Lung (tissue), 12 donors: ENCODE data around the gene DPM1. TPM values are rescaled to one million over a fixed set of nuclear protein-coding genes. Genes with fewer than 3 reads are reported as not detected.
A peak's percentile ranks its signal among the peaks of the same experiment; 100 is the strongest.

ENCODE experiments used
- ATAC-seq: fragments of 200-7000 bp; cut with Tn5 transposase; one replicate; pipeline ENCODE4 v1.9.1; 2020; ENCODE audit warnings: moderate number of reproducible peaks; ENCODE audit not compliant: insufficient read depth, low FRiP score
- DNase-seq, 3 donors: peaks; one replicate each; pipeline ENCODE4 v3.0.0-alpha.2; 2013 to 2017
- H3K27ac ChIP-seq, 2 donors: one replicate each; pipeline ENCODE4 v1.5.1; 2013; ENCODE audit warnings: mild to moderate bottlenecking in 2 of 2, moderate library complexity in 2 of 2, control low read depth in 1 of 2, inconsistent platforms in 1 of 2, low read depth in 1 of 2, low read length in 1 of 2
- H3K27me3 ChIP-seq, 3 donors: one replicate each; pipeline ENCODE4 v1.5.1; 2013; ENCODE audit warnings: low read length in 2 of 3; ENCODE audit not compliant: control insufficient read depth in 3 of 3, insufficient read depth in 3 of 3
- H3K36me3 ChIP-seq, 4 donors: one replicate each; pipeline ENCODE4 v1.5.1; 2013; ENCODE audit warnings: low read length in 4 of 4, mild to moderate bottlenecking in 1 of 4, moderate library complexity in 1 of 4; ENCODE audit not compliant: control insufficient read depth in 4 of 4, insufficient read depth in 4 of 4
- H3K4me1 ChIP-seq, 5 donors: one replicate each; pipeline ENCODE4 v1.5.1; 2013; ENCODE audit warnings: low read length in 5 of 5, mild to moderate bottlenecking in 2 of 5, moderate library complexity in 1 of 5; ENCODE audit not compliant: control insufficient read depth in 5 of 5, insufficient read depth in 5 of 5
- H3K4me3 ChIP-seq: one replicate; pipeline ENCODE4 v1.5.1; 2013; ENCODE audit warnings: mild to moderate bottlenecking, control low read depth, moderate library complexity
- H3K9ac ChIP-seq, 2 donors: one replicate each; pipeline ENCODE4 v1.5.1; 2013; ENCODE audit warnings: low read length in 2 of 2, control low read depth in 1 of 2; ENCODE audit not compliant: insufficient read depth in 1 of 2
- H3K9me3 ChIP-seq, 4 donors: one replicate each; pipeline ENCODE4 v1.5.1; 2013; ENCODE audit warnings: low read length in 3 of 4, mild to moderate bottlenecking in 1 of 4, moderate library complexity in 1 of 4; ENCODE audit not compliant: control insufficient read depth in 4 of 4, insufficient read depth in 3 of 4
- WGBS, 2 donors: extraction: QIAGEN DNeasy Blood & Tissue Kit; methylation state at CpG; one replicate each; pipeline ENCODE4 v1.1.7; 2013; 5-methylcytosine and 5-hydroxymethylcytosine counted together
- polyA plus RNA-seq, 2 donors: library from polyadenylated mRNA; stranded (reverse); fragments of 200-250 nt; gene quantifications; one replicate each; pipeline ENCODE4 v1.2.1, GENCODE V29; 2013
- total RNA-seq, 2 donors: library from RNA; depleted of rRNA in 1 of 2; stranded (reverse); fragments of >200 nt in 1 of 2; gene quantifications; one replicate each; pipeline ENCODE4 v1.2.1, GENCODE V29; 2014 to 2021
- TF ChIP-seq, protein P1 (sequence below): IDR thresholded peaks from 2 replicates; pipeline ENCODE4 v1.5.1; 2012; ENCODE audit warnings: mild to moderate bottlenecking; ENCODE audit errors: control extremely low read depth, extremely low read depth
- donor health status: control.
- donor health status: control.
- donor health status: Bipolar disorder and iron deficiency.
- donor health status: healthy.
- donor health status: DM: yes; HTN: yes; CAD: no.

Gene DPM1
- total and polyA plus RNA-seq, 4 donors, result 27.9 to 57.3 (median 33.3) TPM

GRCh38 chr20:50931306-50932015 lies 26.9 kb downstream of the DPM1 start, which contains the start of gene ADNP:
TSS of gene ADNP (minus strand) at chr20:50931437. CDS start at chr20:50903996, 27,441 bp downstream.
- Histone ChIP-seq H3K4me3 (peak within 1 kb of the TSS; percentile 98), H3K27me3 (no peaks in the 10 kb centered on the region), H3K27ac (peak within 1 kb of the TSS; percentile 95 to 100), H3K4me1 (peaks cover 5 to 44% (median 11%) of the 10 kb centered on the region in 5 donors), H3K9me3 (no peaks in the 10 kb centered on the region), H3K36me3 (peaks cover 2 to 15% (median 9%) of the 10 kb centered on the region in 4 donors), H3K9ac (peak within 1 kb of the TSS; percentile 57 to 87)
- DNase-seq, result peak; percentile 95 to 97 (median 97)
- TF ChIP-seq, protein P1, sequence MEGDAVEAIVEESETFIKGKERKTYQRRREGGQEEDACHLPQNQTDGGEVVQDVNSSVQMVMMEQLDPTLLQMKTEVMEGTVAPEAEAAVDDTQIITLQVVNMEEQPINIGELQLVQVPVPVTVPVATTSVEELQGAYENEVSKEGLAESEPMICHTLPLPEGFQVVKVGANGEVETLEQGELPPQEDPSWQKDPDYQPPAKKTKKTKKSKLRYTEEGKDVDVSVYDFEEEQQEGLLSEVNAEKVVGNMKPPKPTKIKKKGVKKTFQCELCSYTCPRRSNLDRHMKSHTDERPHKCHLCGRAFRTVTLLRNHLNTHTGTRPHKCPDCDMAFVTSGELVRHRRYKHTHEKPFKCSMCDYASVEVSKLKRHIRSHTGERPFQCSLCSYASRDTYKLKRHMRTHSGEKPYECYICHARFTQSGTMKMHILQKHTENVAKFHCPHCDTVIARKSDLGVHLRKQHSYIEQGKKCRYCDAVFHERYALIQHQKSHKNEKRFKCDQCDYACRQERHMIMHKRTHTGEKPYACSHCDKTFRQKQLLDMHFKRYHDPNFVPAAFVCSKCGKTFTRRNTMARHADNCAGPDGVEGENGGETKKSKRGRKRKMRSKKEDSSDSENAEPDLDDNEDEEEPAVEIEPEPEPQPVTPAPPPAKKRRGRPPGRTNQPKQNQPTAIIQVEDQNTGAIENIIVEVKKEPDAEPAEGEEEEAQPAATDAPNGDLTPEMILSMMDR, result peak; percentile 44
- peak; percentile 88 for ATAC-seq
- WGBS, 2 donors, result 1% methylated on average over 51 to 58 of the region's 58 CpGs

- Histone ChIP-seq H3K27me3 (no peaks in the 10 kb centered on the region), H3K36me3 (peaks cover 2 to 13% (median 8%) of the 10 kb centered on the region in 4 donors), H3K27ac (peak overlapping the region; percentile 95 to 100), H3K9ac (peak overlapping the region in 1 of 2 donors; percentile 87), H3K9me3 (no peaks in the 10 kb centered on the region), H3K4me3 (peak overlapping the region; percentile 98), H3K4me1 (peaks cover 5 to 47% (median 11%) of the 10 kb centered on the region in 5 donors)
- peak; percentile 10 for ATAC-seq
- no peak for DNase-seq
- TF ChIP-seq, protein P1, result no peak
- WGBS, 2 donors, result 1 to 2% methylated on average over 8 to 43 of the region's 45 CpGs
Observed at GRCh38 chr20:50930976-50931305, 27.4 kb downstream of the DPM1 start.

- peak overlapping the region; percentile 87 to 95 for H3K27ac ChIP-seq
Observed at GRCh38 chr20:50930139-50930975, 28.0 kb downstream of the DPM1 start.

More at GRCh38 chr20:50930139-50930975, 28.0 kb downstream of the DPM1 start:
- Histone ChIP-seq H3K27me3 (no peaks in the 10 kb centered on the region), H3K4me3 (peak overlapping the region; percentile 98), H3K4me1 (peaks cover 8 to 52% (median 13%) of the 10 kb centered on the region in 5 donors), H3K36me3 (peaks cover 2 to 11% (median 5%) of the 10 kb centered on the region in 4 donors), H3K9me3 (no peaks in the 10 kb centered on the region), H3K9ac (peak overlapping the region; percentile 41 to 86)
- DNase-seq (peak in 1 of 3 donors; percentile 18), ATAC-seq (no peak)
- 0 to 1% methylated on average over 59 to 79 of the region's 79 CpGs for WGBS, 2 donors
- TF ChIP-seq, protein P1, result no peak
